HL-60 (cell line): ENCODE results near the gene HIVEP1.

Experiments
- CTCF ChIP-seq: IDR thresholded peaks from one replicate; pipeline ENCODE4 v1.5.1; 2011; ENCODE audit warnings: low read length, control low read depth, inconsistent platforms; ENCODE audit not compliant: insufficient read depth
- GABPA ChIP-seq: IDR thresholded peaks from 2 replicates; pipeline ENCODE4 v1.6.1; 2012; ENCODE audit warnings: low read depth
- POLR2AphosphoS5 ChIP-seq: IDR thresholded peaks from 2 replicates; pipeline ENCODE4 v1.6.1; 2012; ENCODE audit warnings: low read depth
- REST ChIP-seq: IDR thresholded peaks from 2 replicates; pipeline ENCODE4 v1.6.1; 2012; ENCODE audit warnings: low read depth; ENCODE audit not compliant: insufficient replicate concordance
- SPI1 ChIP-seq: IDR thresholded peaks from 2 replicates; pipeline ENCODE4 v1.6.1; 2012; ENCODE audit warnings: low read depth, mild to moderate bottlenecking, borderline replicate concordance

- no peak for TF ChIP-seq POLR2AphosphoS5
- no peak for TF ChIP-seq CTCF
- TF ChIP-seq GABPA = no peak
- no peak for TF ChIP-seq REST
- no peak for TF ChIP-seq SPI1
These were observed 99.2 kb downstream of the HIVEP1 start for GRCh38 chr6:12111363-12111670.
